ENCODE data around the gene UBA1.

The UBA1 gene

GRCh38 chrX:47228550-47229270, 35.1 kb downstream of the UBA1 start:
- H3K36me3 ChIP-seq (ENCODE audit: control insufficient read depth in 1 of 2, insufficient read depth in 2 of 2, low read length in 2 of 2): peaks cover 33 to 45% of the 10 kb centered on the region in 2 donors

GRCh38 chrX:47229427-47229826, 35.8 kb downstream of the UBA1 start:
- H3K27ac ChIP-seq (ENCODE audit: low read length): no peak overlapping the region
- H3K36me3 ChIP-seq (ENCODE audit: control insufficient read depth in 1 of 2, insufficient read depth in 2 of 2, low read length in 2 of 2): peaks cover 26 to 38% of the 10 kb centered on the region in 2 donors
- no peaks in the 10 kb centered on the region for H3K9me3 ChIP-seq (ENCODE audit: control insufficient read depth in 1 of 2, low read length in 2 of 2)
- peaks cover 0 to 5% of the 10 kb centered on the region in 2 donors for H3K4me1 ChIP-seq (ENCODE audit: control insufficient read depth in 1 of 2, insufficient read depth in 2 of 2, low read length in 2 of 2)
- H3K4me3 ChIP-seq (ENCODE audit: low read depth in 1 of 2, low read length in 2 of 2): no peak overlapping the region
- no peaks in the 10 kb centered on the region for H3K27me3 ChIP-seq (ENCODE audit: low read depth, low read length)

More at GRCh38 chrX:47228550-47229270, 35.1 kb downstream of the UBA1 start:
- H3K27me3 ChIP-seq (ENCODE audit: low read depth, low read length): no peaks in the 10 kb centered on the region
- no peak overlapping the region for H3K27ac ChIP-seq (ENCODE audit: low read length)
- H3K4me1 ChIP-seq (ENCODE audit: control insufficient read depth in 1 of 2, insufficient read depth in 2 of 2, low read length in 2 of 2): peaks cover 0 to 5% of the 10 kb centered on the region in 2 donors
- no peak overlapping the region for H3K4me3 ChIP-seq (ENCODE audit: low read depth in 1 of 2, low read length in 2 of 2)
- no peaks in the 10 kb centered on the region for H3K9me3 ChIP-seq (ENCODE audit: control insufficient read depth in 1 of 2, low read length in 2 of 2)

- peaks cover 17 to 29% of the 10 kb centered on the region in 2 donors for H3K36me3 ChIP-seq (ENCODE audit: control insufficient read depth in 1 of 2, insufficient read depth in 2 of 2, low read length in 2 of 2)
- H3K27me3 ChIP-seq (ENCODE audit: low read depth, low read length): no peaks in the 10 kb centered on the region
- H3K9me3 ChIP-seq (ENCODE audit: control insufficient read depth in 1 of 2, low read length in 2 of 2): no peaks in the 10 kb centered on the region
- H3K4me1 ChIP-seq (ENCODE audit: control insufficient read depth in 1 of 2, insufficient read depth in 2 of 2, low read length in 2 of 2): peaks cover 0 to 5% of the 10 kb centered on the region in 2 donors
- H3K4me3 ChIP-seq (ENCODE audit: low read depth in 1 of 2, low read length in 2 of 2): no peak overlapping the region
- no peak overlapping the region for H3K27ac ChIP-seq (ENCODE audit: low read length)
Measured at GRCh38 chrX:47230136-47230868, 36.7 kb downstream of the UBA1 start.

- Histone ChIP-seq H3K36me3 (ENCODE audit: control insufficient read depth in 1 of 2, insufficient read depth in 2 of 2, low read length in 2 of 2) (peaks cover 11 to 20% of the 10 kb centered on the region in 2 donors), H3K27ac (ENCODE audit: low read length) (no peak overlapping the region), H3K4me3 (ENCODE audit: low read depth in 1 of 2, low read length in 2 of 2) (no peak overlapping the region), H3K9me3 (ENCODE audit: control insufficient read depth in 1 of 2, low read length in 2 of 2) (no peaks in the 10 kb centered on the region), H3K27me3 (ENCODE audit: low read depth, low read length) (no peaks in the 10 kb centered on the region), H3K4me1 (ENCODE audit: control insufficient read depth in 1 of 2, insufficient read depth in 2 of 2, low read length in 2 of 2) (peaks cover 0 to 5% of the 10 kb centered on the region in 2 donors)
Measured at GRCh38 chrX:47231167-47231566, 37.5 kb downstream of the UBA1 start.

GRCh38 chrX:47232197-47232802, 38.7 kb downstream of the UBA1 start:
- H3K27me3 ChIP-seq (ENCODE audit: low read depth, low read length): no peaks in the 10 kb centered on the region
- H3K4me1 ChIP-seq (ENCODE audit: control insufficient read depth in 1 of 2, insufficient read depth in 2 of 2, low read length in 2 of 2): peaks cover 5 to 9% of the 10 kb centered on the region in 2 donors
- H3K4me3 ChIP-seq (ENCODE audit: low read depth in 1 of 2, low read length in 2 of 2): peak overlapping the region; percentile 59 to 62
- H3K27ac ChIP-seq (ENCODE audit: low read length): peak overlapping the region; percentile 80
- H3K9me3 ChIP-seq (ENCODE audit: control insufficient read depth in 1 of 2, low read length in 2 of 2): no peaks in the 10 kb centered on the region
- H3K36me3 ChIP-seq (ENCODE audit: control insufficient read depth in 1 of 2, insufficient read depth in 2 of 2, low read length in 2 of 2): peaks cover 3 to 9% of the 10 kb centered on the region in 2 donors

- H3K27me3 ChIP-seq (ENCODE audit: low read depth, low read length): no peaks in the 10 kb centered on the region
- peaks cover 5 to 10% of the 10 kb centered on the region in 2 donors for H3K4me1 ChIP-seq (ENCODE audit: control insufficient read depth in 1 of 2, insufficient read depth in 2 of 2, low read length in 2 of 2)
- peaks cover 3 to 6% of the 10 kb centered on the region in 2 donors for H3K36me3 ChIP-seq (ENCODE audit: control insufficient read depth in 1 of 2, insufficient read depth in 2 of 2, low read length in 2 of 2)
- peak within 1 kb of the TSS; percentile 59 to 70 for H3K4me3 ChIP-seq (ENCODE audit: low read depth in 1 of 2, low read length in 2 of 2)
- no peaks in the 10 kb centered on the region for H3K9me3 ChIP-seq (ENCODE audit: control insufficient read depth in 1 of 2, low read length in 2 of 2)
- peak within 1 kb of the TSS; percentile 96 for H3K27ac ChIP-seq (ENCODE audit: low read length)
Measured at GRCh38 chrX:47232803-47233332, 39.2 kb downstream of the UBA1 start, which contains the start of gene USP11. Gene USP11 (plus strand): TSS chrX:47233009. CDS start chrX:47233044, 35 bp downstream.

- H3K4me3 ChIP-seq (ENCODE audit: low read depth in 1 of 2, low read length in 2 of 2): peak overlapping the region; percentile 59 to 70
- peaks cover 5 to 10% of the 10 kb centered on the region in 2 donors for H3K4me1 ChIP-seq (ENCODE audit: control insufficient read depth in 1 of 2, insufficient read depth in 2 of 2, low read length in 2 of 2)
- peak overlapping the region; percentile 96 for H3K27ac ChIP-seq (ENCODE audit: low read length)
- no peaks in the 10 kb centered on the region for H3K9me3 ChIP-seq (ENCODE audit: control insufficient read depth in 1 of 2, low read length in 2 of 2)
- H3K36me3 ChIP-seq (ENCODE audit: control insufficient read depth in 1 of 2, insufficient read depth in 2 of 2, low read length in 2 of 2): peaks cover under 1 to 2% of the 10 kb centered on the region in 2 donors
- H3K27me3 ChIP-seq (ENCODE audit: low read depth, low read length): no peaks in the 10 kb centered on the region
Measured at GRCh38 chrX:47233333-47234113, 39.9 kb downstream of the UBA1 start.

- H3K36me3 ChIP-seq (ENCODE audit: control insufficient read depth in 1 of 2, insufficient read depth in 2 of 2, low read length in 2 of 2): peaks cover under 1 to 1% of the 10 kb centered on the region in 2 donors
- H3K9me3 ChIP-seq (ENCODE audit: control insufficient read depth in 1 of 2, low read length in 2 of 2): no peaks in the 10 kb centered on the region
- no peaks in the 10 kb centered on the region for H3K27me3 ChIP-seq (ENCODE audit: low read depth, low read length)
- peaks cover 5 to 10% of the 10 kb centered on the region in 2 donors for H3K4me1 ChIP-seq (ENCODE audit: control insufficient read depth in 1 of 2, insufficient read depth in 2 of 2, low read length in 2 of 2)
- H3K27ac ChIP-seq (ENCODE audit: low read length): no peak overlapping the region
- peak overlapping the region; percentile 59 to 70 for H3K4me3 ChIP-seq (ENCODE audit: low read depth in 1 of 2, low read length in 2 of 2)
Measured at GRCh38 chrX:47234583-47234982, 41.0 kb downstream of the UBA1 start.

- H3K4me3 ChIP-seq (ENCODE audit: low read depth in 1 of 2, low read length in 2 of 2): no peak overlapping the region
- no peaks in the 10 kb centered on the region for H3K9me3 ChIP-seq (ENCODE audit: control insufficient read depth in 1 of 2, low read length in 2 of 2)
- H3K27me3 ChIP-seq (ENCODE audit: low read depth, low read length): no peaks in the 10 kb centered on the region
- H3K36me3 ChIP-seq (ENCODE audit: control insufficient read depth in 1 of 2, insufficient read depth in 2 of 2, low read length in 2 of 2): peaks cover 11 to 12% of the 10 kb centered on the region in 2 donors
- H3K27ac ChIP-seq (ENCODE audit: low read length): peak overlapping the region; percentile 31
- H3K4me1 ChIP-seq (ENCODE audit: control insufficient read depth in 1 of 2, insufficient read depth in 2 of 2, low read length in 2 of 2): peaks cover 5 to 10% of the 10 kb centered on the region in 2 donors
Measured at GRCh38 chrX:47235691-47236103, 42.1 kb downstream of the UBA1 start.

- no peak overlapping the region for H3K27ac ChIP-seq (ENCODE audit: low read length)
- peaks cover 28 to 39% of the 10 kb centered on the region in 2 donors for H3K36me3 ChIP-seq (ENCODE audit: control insufficient read depth in 1 of 2, insufficient read depth in 2 of 2, low read length in 2 of 2)
- H3K9me3 ChIP-seq (ENCODE audit: control insufficient read depth in 1 of 2, low read length in 2 of 2): no peaks in the 10 kb centered on the region
- peaks cover 0 to 10% of the 10 kb centered on the region in 2 donors for H3K4me1 ChIP-seq (ENCODE audit: control insufficient read depth in 1 of 2, insufficient read depth in 2 of 2, low read length in 2 of 2)
- no peak overlapping the region for H3K4me3 ChIP-seq (ENCODE audit: low read depth in 1 of 2, low read length in 2 of 2)
- no peaks in the 10 kb centered on the region for H3K27me3 ChIP-seq (ENCODE audit: low read depth, low read length)
Measured at GRCh38 chrX:47239199-47239598, 45.6 kb downstream of the UBA1 start.

All from muscle layer of duodenum (tissue), 2 donors.